DOHH2 (cell line): ENCODE data around the gene ATP10A.
"Not testable (repeated sequence)": the region's sequence is repeated elsewhere in the genome, so short reads cannot be mapped to it uniquely, and the experiment has no call there.

Experiments used
- CTCF ChIP-seq: fragments of 200-600 bp; sonication (generic); IDR thresholded peaks from one replicate; pipeline ENCODE4 v1.5.1; 2014; ENCODE audit warnings: antibody characterized with exemption, mild to moderate bottlenecking, low read depth, low read length; ENCODE audit not compliant: poor library complexity, severe bottlenecking
- EZH2phosphoT487 ChIP-seq: fragments of 200-600 bp; sonication (generic); IDR thresholded peaks from 2 replicates; pipeline ENCODE4 v1.6.1; 2017; ENCODE audit warnings: borderline replicate concordance, mild to moderate bottlenecking, antibody characterized with exemption, low read length, moderate library complexity, mixed read lengths

- not testable (repeated sequence) for TF ChIP-seq CTCF, EZH2phosphoT487
Observed at GRCh38 chr15:25856059-25856458, 7.1 kb downstream of the ATP10A start.
